Upper lobe of right lung (tissue), 1 donor: ENCODE measurements around the gene CNTNAP2. TPM values are rescaled to one million over a fixed set of nuclear protein-coding genes. Genes with fewer than 3 reads are reported as not detected.
A peak's percentile ranks its signal among the peaks of the same experiment; 100 is the strongest.

Experiments
- ATAC-seq: fragments of 200-7000 bp; cut with Tn5 transposase; one replicate; pipeline ENCODE4 v1.9.1; 2020; ENCODE audit warnings: mild to moderate bottlenecking, moderate library complexity
- DNase-seq: peaks from one replicate; pipeline ENCODE4 v3.0.0-alpha.2; 2020
- H3K27ac ChIP-seq: fragments of 200-600 bp; one replicate; pipeline ENCODE4 v1.8.0; 2022
- H3K27me3 ChIP-seq: fragments of 200-600 bp; one replicate; pipeline ENCODE4 v1.8.0; 2022; ENCODE audit warnings: mild to moderate bottlenecking
- H3K36me3 ChIP-seq: fragments of 200-600 bp; one replicate; pipeline ENCODE4 v1.8.0; 2022
- H3K4me1 ChIP-seq: fragments of 200-600 bp; one replicate; pipeline ENCODE4 v1.8.0; 2022
- H3K4me3 ChIP-seq: fragments of 200-600 bp; one replicate; pipeline ENCODE4 v1.8.0; 2022; ENCODE audit warnings: mild to moderate bottlenecking
- H3K9me3 ChIP-seq: fragments of 200-600 bp; one replicate; pipeline ENCODE4 v1.8.0; 2022
- intact Hi-C: fragments of 100-400 bp; cut with DNase I; formaldehyde crosslinking; loops from one replicate; pipeline ENCODE4 v1.11.0; 2022
- long read RNA-seq: library from polyadenylated mRNA; unstranded; transcript quantifications from one replicate; pipeline ENCODE4 v2.0.0, GENCODE V29; 2021
- total RNA-seq: library from RNA; stranded (reverse); fragmentation: NEBNext Ultra II Directional; extraction: Animal tissue kit (Norgen Biotek cat#: 25700); gene quantifications from one replicate; pipeline ENCODE4 v1.2.1, GENCODE V29; 2021
- TF ChIP-seq, protein P1 (sequence below): fragments of 200-600 bp; IDR thresholded peaks from one replicate; pipeline ENCODE4 v1.8.0; 2022; ENCODE audit warnings: antibody characterized with exemption
- donor health status: DM: no; HTN: yes; CAD: no; lungs with severe emphysema.

The CNTNAP2 gene
- total RNA-seq: 0.41 TPM
- long read RNA-seq: 0 reads

DNA sequence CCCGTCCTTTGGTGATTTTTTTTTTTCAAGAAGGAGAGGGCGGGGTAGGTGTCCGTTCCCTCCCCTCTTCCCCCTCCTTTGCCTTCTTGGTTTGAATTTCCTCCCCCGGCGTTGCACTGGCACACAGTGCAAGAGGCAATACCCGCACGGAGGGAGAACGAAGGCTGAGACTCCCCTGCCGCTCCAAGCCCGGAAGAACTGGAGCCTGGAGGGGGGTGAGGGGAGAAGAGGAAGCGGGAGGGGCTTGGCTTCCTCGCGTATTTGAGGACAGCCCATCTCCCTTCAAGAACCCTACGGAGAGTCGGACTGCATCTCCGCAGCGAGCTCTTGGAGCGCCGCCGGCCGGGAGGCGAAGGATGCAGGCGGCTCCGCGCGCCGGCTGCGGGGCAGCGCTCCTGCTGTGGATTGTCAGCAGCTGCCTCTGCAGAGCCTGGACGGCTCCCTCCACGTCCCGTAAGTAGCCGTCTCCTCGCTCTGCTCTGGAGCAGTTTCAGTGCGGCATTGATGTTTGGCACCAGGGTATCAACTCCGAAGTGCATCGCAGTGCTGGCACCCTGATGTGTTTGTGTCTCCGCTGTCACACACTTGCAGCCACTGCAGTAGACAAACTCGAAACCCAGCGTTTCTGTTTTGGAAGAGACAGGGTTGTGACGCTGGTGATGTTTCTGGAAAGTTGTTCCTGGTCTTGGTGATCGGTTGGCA, at the start of gene CNTNAP2:
Gene CNTNAP2, plus strand, starts transcription at position 281 of the 702 bp plus-strand sequence. Its CDS starts 76 bp downstream, at position 357.
- H3K4me3 ChIP-seq: peak within 1 kb of the TSS; percentile 37
- H3K9me3 ChIP-seq: no peaks in the 10 kb centered on the region
- H3K4me1 ChIP-seq: peaks cover 8% of the 10 kb centered on the region
- peaks cover 18% of the 10 kb centered on the region for H3K27me3 ChIP-seq
- no peaks in the 10 kb centered on the region for H3K36me3 ChIP-seq
- no peak within 1 kb of the TSS for H3K27ac ChIP-seq
- DNase-seq (no peak), ATAC-seq (peak; percentile 40)
- intact Hi-C loops: no loop called here
- TF ChIP-seq, protein P1, sequence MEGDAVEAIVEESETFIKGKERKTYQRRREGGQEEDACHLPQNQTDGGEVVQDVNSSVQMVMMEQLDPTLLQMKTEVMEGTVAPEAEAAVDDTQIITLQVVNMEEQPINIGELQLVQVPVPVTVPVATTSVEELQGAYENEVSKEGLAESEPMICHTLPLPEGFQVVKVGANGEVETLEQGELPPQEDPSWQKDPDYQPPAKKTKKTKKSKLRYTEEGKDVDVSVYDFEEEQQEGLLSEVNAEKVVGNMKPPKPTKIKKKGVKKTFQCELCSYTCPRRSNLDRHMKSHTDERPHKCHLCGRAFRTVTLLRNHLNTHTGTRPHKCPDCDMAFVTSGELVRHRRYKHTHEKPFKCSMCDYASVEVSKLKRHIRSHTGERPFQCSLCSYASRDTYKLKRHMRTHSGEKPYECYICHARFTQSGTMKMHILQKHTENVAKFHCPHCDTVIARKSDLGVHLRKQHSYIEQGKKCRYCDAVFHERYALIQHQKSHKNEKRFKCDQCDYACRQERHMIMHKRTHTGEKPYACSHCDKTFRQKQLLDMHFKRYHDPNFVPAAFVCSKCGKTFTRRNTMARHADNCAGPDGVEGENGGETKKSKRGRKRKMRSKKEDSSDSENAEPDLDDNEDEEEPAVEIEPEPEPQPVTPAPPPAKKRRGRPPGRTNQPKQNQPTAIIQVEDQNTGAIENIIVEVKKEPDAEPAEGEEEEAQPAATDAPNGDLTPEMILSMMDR: no peak

DNA sequence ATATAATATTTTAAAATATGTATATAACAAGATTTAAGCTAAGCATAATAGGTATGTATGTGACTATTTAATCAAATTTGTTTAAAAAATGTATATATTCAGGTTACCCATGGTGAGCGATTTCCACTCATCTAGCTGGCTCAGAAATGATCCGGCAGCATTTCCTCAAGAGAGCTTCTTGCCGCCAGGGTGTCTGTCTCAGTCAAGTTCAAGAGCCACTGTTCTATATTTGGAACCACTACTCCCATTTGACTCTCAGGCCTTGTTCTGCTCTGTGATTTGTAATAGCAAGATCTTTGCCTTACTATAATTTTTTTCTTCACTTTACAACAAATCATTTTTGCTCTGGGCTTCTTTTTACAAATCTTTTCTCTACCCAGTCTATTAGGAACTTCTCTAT, 48.7 kb upstream of the CNTNAP2 start:
- Histone ChIP-seq H3K27me3 (no peaks in the 10 kb centered on the region), H3K36me3 (no peaks in the 10 kb centered on the region), H3K27ac (no peak overlapping the region), H3K9me3 (no peaks in the 10 kb centered on the region), H3K4me1 (no peaks in the 10 kb centered on the region), H3K4me3 (no peak overlapping the region)
- ATAC-seq: peak; percentile 28
- no peak for DNase-seq
- intact Hi-C loops: no loop called here
- TF ChIP-seq, protein P1: no peak

DNA sequence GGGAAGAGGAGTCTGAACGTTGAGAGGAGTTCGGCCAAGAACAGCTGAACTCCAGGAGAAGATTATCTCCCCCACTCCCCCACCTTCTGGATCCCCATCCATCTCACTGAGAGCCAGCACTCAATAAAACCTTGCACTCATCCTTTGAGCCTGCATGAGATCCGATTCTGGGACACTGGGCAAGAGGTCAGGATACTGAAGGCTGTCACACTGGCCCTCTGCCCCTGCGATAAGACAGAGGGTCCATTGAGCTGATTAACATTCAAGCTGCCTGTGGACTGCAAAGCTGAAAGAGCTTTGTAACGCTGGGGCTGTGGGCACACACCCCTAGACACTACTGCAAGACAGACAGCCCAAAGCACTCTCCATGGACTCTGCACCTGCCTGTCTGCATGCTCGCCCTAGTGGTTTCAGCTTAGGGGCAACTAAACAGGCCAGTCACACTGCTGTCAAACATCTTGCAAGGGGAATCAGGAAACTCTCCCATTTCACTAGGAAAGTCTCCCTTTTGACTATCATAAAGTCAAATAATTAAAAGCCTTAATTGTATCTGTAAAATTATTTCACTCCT, 42.3 kb upstream of the CNTNAP2 start:
- intact Hi-C loops: no loop called here
- H3K27ac ChIP-seq: no peak overlapping the region
- no peaks in the 10 kb centered on the region for H3K4me1 ChIP-seq
- no peak for DNase-seq
- no peak overlapping the region for H3K4me3 ChIP-seq
- no peaks in the 10 kb centered on the region for H3K9me3 ChIP-seq
- no peak for ATAC-seq
- no peaks in the 10 kb centered on the region for H3K27me3 ChIP-seq
- TF ChIP-seq, protein P1: no peak
- H3K36me3 ChIP-seq: no peaks in the 10 kb centered on the region

DNA sequence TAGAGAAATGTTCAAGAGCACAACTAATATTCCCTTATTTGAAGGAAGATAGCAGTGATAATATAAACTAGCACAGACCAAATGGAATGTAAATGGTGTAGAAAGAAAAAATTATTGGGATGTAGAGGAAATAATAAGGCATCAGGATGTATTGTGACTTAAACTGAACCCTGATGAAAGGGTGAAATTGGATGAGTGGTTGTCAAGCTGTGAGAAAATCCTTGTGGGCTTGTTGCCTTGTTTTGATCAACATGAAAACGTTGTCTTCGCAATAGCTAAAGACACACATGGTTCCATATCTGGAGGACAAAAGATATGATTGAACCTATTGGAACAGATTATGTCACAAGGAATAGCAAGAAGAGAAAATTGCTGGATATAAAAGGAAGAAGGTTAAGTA, 40.3 kb upstream of the CNTNAP2 start:
- TF ChIP-seq, protein P1: no peak
- H3K27ac ChIP-seq: no peak overlapping the region
- intact Hi-C loops: no loop called here
- no peaks in the 10 kb centered on the region for H3K36me3 ChIP-seq
- no peaks in the 10 kb centered on the region for H3K4me1 ChIP-seq
- H3K4me3 ChIP-seq: no peak overlapping the region
- H3K27me3 ChIP-seq: no peaks in the 10 kb centered on the region
- DNase-seq (no peak), ATAC-seq (no peak)
- H3K9me3 ChIP-seq: no peaks in the 10 kb centered on the region

DNA sequence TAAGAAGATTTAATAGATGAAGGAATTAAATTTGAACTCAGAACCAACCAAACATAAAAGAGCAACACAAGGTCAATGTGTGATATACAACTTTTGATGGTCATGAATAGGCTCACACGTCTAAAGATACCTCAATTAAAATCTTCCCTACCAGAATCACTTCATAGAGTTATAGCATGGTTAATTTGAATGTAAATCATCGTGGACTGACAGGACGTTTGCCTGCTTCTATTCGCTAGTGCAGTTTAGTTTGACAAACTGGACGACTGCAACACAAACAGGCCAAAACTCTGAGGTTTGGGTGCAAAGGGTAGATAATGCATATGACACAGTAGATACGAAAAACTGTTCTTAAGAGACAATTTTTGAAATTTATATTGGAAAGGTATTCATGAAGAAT, 32.5 kb upstream of the CNTNAP2 start:
- intact Hi-C loops: no loop called here

More for the DNA sequence above, 32.5 kb upstream of the CNTNAP2 start:
- no peaks in the 10 kb centered on the region for H3K4me1 ChIP-seq
- H3K27ac ChIP-seq: no peak overlapping the region
- no peaks in the 10 kb centered on the region for H3K9me3 ChIP-seq
- H3K4me3 ChIP-seq: no peak overlapping the region
- TF ChIP-seq, protein P1: no peak
- H3K27me3 ChIP-seq: no peaks in the 10 kb centered on the region
- ATAC-seq (no peak), DNase-seq (no peak)
- H3K36me3 ChIP-seq: no peaks in the 10 kb centered on the region
